Activated CD8-positive, alpha-beta memory T cell treated with anti-CD3 and anti-CD28 coated beads, Interleukin-2, amount 50 U/mL, for 4 hours (primary cell): ENCODE results near the gene ELAVL3.
A peak's percentile ranks its signal among the peaks of the same experiment; 100 is the strongest.
"Not testable (repeated sequence)": the region's sequence is repeated elsewhere in the genome, so short reads cannot be mapped to it uniquely, and the experiment has no call there.

ENCODE experiments used
- DNase-seq: peaks from one replicate; pipeline ENCODE4 v3.0.0-alpha.2; 2020

Gene ELAVL3

DNA sequence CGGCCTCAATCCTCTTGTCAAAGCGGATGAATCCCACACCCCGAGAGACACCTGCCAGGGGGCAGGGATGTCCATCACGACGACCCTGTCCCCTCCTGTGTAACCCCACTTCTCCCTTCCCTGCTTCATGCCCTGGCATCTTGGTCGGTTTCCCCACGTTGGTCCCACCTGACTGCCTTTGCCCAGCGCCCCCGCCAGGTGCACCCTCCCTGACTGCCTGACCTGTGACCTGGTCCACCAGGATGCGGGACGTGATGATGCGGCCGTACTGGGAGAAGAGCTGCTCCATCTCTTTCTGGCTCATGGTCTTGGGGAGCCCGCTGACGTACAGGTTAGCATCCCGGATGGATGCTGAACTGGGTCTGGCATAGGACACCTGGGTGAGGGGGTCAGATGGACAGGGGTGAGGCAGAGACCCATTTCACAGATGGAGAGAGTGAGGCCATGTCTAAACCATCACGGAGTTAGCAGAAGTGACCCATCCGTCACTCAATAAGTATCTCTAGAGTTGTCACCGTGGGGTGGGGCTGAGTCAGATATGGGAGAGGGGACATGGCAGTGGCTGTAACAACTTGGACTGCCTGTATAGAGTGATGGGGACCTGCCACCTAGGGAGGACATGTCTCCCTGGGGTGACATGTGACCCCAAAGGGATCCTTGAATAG is 22.5 kb downstream of the ELAVL3 start:
- DNase-seq: no peak

DNA sequence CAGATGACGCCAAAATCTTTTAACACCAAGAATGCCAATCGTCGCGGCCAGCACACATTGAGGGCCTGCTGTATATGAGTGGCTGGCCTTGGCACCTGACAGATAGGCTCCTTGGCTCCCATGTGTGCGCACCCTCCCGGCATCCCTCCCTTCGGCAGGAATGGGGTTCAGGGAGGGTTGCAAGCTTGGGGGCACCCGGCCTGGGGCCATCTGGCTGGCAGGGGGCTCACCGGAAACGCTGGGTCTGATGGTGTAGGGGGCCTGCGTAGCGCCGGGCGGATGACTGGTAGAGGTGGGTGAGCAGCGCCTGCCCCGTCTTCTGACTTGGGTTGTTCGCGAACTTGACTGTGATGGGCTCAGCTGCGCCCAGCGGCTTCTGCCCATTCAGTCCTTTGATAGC is 23.0 kb downstream of the ELAVL3 start:
- DNase-seq: no peak

DNA sequence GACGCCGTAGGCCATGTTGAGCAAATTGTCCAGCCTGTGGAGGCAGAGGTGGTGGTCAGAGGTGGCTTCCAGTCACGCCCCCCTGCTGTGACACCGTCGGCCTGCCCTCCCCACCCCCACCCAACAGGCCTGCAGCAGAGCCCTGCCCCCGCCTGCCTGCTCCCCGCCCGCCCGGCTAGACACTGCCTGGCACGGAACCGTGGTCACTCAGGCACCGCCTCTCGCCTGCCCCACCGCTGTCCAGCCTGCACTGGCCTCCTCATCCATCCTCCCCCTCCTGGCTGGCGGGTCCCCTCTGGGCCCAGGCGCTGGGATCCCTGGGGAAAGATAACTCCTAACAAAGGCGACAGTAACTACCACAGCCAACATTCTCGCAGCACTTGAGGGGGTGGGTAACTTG is 23.7 kb downstream of the ELAVL3 start:
- no peak for DNase-seq

DNA sequence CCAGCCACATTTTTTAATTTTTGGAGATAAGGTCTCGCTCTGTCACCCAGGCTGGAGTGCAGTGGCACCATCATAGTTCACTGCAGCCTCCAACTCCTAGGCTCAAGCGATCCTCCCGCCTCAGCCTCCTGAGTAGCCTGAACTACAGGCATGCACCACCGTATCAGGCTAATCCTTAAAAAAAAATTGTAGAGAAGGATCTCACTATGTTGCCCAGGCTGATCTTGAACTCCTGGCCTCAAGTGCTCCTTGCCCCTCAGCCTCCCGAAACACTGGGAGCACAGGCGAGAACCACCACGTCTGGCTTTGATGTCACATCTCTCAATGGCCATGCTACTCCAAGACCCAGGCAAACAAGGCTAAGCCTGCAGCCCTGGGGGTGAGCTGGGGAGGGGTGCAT is 24.2 kb downstream of the ELAVL3 start:
- DNase-seq: no peak

DNA sequence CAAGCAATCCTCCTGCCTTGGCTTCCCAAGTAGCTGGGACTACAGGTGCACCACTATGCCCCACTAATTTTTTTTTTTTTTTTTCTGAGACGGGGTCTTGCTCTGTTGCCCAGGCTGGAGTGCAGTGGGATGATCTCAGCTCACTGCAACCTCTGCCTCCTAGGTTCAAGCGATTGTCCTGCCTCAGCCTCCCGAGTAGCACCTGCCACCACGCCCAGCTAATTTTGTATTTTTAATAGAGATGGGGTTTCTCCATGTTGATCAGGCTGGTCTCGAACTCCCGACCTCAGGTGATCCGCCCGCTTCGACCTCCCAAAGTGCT is 25.7 kb downstream of the ELAVL3 start:
- DNase-seq: not testable (repeated sequence)

DNA sequence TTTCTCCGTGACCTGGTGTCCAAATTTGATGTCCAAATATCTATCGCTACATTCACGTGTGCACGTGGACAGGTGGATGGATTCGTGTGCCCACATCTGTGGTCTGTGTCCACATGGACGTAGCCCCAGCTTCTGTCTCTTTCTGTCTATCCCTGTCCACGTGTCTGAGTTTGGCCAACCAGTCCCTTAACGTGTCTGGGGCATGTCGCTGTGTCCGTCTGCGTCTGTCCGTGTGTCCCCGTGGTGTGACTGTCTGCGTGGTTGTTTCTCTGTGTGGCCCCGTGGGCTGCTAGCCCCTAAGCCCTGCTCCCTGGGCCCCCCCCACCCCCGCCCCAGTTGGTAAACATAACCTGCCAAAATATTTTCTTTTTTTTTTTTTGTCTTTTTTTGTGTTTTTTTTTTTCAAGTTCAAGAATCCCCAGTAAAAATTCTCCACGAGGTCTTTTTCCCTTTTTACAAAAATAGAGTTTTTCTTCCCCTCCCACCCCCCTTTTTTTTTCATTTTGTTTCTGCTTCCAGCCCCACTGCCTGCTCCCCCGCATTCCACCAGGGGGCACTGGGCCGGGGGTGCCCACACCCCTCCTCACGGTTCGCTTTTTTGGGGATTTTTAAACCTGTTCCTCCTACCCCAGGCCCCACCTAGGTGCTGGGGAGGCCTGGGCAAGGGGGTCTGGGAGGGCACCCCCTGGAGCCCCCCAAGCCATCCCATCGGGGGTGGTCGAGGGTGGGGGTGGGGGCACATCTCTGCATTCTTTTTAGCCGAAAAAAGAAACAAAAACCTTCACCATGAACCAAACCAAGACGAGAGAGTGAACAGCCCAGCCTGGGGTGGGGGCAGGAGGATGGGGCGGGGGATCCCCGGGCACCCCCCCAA is 27.1 kb downstream of the ELAVL3 start:
- DNase-seq: no peak

DNA sequence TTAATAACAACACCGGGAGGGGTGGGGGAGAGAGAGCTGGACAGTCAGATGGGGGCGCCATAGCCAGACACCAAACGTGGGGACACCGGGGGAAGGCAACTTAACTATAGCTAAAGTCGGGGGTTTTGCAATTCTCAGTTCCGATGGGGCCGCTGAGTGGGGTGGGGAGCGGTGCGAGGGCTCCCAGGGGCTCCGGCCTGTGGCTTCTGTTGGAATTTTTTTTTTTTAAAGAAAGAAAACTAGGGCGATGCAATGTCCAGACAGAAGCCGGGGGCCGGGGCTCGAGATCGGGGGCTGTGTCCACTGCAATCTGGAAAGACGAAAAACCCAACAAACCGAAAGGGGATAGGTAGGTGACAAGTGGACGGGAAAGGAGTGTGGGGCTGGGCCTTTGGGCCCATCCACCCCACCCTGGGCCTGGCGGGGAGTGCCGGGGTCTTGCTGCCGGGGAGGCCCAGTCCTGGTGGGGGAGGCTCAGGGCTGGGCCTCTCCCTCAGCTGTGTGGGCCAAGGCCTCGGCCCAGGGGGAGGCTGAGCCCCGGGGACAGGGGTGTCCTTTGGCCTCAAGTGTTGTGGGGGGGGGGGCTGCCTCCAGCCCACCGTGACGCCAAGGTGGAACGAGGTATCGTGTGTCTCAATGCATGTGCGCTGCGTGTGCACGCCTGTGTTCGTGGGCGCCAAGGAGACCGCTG is 28.1 kb downstream of the ELAVL3 start:
- no peak for DNase-seq

DNA sequence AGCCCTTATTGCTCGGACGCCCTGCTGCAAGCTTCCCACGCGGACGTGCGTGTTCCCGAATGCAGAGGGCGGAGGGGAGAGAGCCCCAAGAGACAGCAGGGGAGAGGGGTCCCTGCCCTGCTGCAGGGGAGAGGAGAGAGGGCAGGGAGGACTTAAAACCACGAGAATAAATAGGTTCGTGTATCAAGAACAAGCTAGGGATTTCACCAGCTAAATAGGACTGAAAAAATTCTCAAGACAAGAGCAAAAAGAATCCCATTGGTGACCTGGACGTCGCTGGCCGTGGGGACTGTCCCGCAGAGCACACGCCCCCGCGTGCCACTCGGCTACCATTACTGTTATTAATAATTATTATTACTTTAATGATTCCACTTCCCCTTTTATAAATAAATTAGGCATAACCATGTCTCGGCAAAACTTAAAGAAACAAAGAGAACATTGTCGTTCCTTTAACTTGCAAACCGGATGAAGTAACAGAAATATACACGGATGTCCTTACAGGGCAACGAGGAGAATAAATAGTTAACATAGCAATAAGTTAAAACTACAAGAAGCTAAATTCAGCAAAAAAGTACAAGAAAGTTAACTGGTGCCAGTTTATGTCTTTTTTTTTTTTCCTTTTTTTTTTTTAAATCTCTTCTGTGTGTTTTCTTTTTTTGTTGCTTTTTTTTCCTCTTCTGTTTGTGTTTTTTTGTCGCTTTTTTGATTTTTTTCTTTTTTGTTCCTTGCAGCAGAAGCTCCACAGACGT is 28.8 kb downstream of the ELAVL3 start:
- no peak for DNase-seq

DNA sequence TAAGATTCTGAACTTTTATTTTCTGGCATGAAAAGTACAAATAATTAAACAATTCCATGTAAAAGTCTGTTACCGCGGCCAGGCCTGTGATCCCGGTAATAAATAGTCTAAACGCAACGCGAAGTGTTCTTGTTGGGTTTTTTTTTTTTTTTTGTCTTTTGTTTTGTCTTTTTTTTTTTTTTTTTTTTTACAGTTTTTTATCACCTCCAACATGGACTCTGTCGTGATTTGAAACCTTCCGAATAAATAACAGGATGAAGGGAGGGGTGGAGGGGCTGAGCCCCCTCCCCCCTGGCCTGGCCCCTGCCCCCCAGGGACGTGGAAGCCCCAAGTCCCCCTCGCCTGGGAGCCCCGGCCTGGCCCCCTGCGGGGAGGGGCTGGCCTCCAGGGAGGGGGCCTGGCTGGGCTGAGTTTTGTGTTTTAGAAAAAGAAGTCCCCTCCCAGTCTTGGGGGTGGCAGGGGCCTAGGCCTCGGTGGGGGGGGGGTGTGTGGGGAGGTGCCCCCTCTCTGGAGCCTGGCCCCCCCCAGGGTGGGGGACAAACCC is 29.4 kb downstream of the ELAVL3 start:
- no peak for DNase-seq

DNA sequence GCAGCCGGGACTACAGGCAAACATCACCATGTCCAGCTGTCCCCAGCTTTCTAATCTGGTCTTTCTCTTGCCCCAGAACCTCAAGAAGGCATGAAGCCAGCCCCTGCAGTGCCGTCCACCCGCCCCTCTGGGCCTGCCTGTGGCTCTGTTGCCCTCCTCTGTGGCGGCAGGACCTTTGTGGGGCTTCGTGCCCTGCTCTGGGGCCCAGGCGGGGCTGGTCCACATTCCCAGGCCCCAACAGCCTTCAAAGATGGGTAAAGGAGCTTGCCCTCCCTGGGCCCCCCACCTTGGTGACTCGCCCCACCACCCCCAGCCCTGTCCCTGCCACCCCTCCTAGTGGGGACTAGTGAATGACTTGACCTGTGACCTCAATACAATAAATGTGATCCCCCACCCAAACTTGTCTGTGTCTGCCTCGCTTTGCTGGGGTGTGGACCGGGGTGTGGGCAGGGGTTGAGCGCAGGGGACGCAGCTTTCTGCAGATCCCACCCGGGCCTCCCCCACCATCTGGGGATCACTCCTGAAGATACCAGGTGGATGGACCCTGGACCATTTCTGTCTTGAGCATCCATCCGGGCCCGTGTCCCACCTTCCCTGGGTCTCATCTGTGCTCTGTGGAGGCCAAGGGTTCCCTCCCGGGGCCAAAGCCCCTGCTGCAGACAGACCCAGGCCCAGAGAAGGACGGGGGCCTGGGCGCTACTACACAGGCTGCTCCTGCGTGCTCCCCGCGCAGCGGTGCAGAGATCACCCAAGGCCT is 30.1 kb downstream of the ELAVL3 start:
- DNase-seq: no peak

DNA sequence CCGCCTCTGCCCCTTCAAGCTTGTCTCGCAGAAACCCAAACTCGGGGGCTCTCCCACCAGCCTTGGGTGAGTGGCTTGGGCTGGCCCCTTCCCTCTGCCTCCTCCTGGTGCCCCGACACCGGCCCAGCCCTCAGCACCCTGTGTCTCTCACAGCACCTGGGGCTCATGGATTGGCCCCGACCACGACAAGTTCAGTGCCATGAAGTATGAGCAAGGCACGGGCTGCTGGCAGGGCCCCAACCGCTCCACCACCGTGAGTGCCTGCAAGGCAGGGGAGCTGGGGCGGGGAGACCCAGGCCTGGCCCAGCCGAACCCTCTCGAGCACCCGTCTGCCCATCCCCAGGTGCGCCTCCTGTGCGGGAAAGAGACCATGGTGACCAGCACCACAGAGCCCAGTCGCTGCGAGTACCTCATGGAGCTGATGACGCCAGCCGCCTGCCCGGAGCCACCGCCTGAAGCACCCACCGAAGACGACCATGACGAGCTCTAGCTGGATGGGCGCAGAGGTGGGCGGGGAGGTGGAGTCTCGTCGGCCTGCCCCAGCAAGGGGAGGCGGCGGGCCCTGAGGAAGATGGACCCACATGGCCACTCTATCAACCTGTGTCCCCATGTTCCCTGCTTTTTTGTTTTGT is 31.8 kb downstream of the ELAVL3 start:
- DNase-seq: no peak

DNA sequence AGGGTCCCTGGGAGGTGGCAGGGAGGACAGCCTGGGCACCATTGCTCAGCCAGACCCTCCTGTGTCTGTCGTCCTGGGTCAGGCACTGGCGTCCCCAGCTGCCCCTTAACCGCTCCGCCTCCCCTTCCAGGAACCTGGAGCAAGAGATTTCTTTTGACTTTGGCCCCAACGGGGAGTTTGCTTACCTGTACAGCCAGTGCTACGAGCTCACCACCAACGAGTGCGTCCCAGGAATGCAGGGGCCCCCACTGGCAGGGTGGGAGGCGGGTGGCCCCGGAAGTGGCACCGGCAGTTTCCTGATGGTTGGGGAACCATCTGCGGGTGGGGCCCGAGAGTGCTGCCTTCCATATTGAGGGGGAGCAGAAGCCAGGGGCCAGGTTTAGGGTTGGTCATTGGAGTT is 32.4 kb downstream of the ELAVL3 start:
- DNase-seq: no peak

DNA sequence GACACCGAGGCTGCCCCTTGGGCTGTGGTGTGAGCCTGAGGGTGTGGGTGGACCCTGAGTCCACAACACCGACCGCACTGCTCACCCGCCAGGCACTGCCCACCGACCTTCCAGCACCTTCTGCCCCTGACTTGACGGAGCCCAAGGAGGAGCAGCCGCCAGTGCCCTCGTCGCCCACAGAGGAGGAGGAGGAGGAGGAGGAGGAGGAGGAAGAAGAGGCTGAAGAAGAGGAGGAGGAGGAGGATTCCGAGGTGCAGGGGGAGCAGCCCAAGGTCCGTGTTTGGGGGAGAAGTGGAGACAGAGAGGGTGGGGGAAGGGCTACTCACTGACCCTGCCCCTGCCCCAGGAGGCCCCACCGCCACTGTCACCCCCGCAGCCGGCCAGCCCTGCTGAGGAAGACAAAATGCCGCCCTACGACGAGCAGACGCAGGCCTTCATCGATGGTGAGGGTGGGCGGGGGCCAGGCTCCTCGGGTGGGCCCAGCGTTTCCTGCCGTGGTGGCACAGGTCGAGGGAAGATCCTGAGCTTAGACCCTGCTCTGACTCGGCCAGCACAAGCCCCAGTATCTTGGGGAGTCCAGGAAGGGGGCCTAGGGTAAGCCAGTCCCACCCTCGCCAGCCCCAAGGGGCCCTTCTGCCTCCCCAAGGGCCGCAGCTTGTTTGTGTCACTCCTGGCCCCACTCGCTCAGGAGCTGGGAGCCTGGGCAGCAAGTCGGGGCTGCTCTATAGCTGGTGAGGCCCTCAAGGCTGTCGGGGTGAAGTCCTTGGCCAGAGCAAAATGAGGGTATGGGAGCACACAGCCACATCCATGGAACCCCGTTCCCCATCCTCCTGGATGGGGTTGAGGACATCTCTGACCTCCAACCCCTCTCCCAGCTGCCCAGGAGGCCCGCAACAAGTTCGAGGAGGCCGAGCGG is 33.2 kb downstream of the ELAVL3 start:
- no peak for DNase-seq

DNA sequence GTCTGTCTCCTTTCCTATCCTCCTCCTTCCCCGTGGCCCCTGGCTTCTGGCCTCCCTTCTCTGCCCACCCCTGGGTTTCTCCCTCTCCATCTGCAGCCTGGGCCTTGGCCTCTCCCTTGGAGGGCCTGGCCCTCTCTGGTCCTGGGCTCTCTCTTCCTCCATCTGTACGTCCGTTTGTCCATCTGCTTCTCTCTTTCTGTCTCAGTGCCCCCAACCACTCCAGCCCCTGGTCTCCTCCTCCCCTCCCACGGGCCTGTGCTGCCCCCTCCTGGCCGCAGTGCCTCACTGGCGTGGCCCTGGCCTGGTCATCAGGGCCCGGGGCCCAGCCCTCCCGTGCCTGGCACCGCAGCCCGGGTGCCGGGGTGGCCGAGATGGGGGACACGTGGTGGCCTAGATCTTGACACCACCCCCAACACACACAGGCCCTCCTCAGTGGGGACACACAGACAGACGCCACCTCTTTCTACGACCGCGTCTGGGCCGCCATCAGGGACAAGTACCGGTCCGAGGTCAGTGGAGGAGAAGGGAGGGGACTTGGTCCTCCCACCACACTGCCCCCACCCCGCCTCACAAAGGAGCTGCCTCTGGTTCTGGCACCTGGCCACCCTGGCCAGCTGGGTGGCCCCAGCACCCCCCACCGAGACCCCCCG is 34.1 kb downstream of the ELAVL3 start:
- peak; percentile 52 for DNase-seq

DNA sequence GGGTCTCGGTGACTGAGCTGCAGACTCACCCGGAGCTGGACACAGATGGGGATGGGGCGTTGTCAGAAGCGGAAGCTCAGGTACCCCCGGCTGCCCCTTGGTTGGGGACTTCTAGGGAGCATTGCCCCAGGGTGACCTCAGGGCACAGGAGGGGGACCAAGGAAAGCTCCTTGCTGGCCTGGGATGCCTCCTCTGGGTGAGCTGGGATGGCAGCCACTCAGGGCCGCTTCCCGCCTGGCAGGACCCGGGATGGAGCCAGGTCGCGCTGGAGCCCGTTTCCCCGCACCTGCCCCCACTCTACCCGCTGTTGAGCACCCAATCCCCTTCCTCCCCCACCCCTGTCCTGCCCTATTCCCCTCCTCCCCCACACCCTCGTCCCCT is 34.6 kb downstream of the ELAVL3 start:
- no peak for DNase-seq

DNA sequence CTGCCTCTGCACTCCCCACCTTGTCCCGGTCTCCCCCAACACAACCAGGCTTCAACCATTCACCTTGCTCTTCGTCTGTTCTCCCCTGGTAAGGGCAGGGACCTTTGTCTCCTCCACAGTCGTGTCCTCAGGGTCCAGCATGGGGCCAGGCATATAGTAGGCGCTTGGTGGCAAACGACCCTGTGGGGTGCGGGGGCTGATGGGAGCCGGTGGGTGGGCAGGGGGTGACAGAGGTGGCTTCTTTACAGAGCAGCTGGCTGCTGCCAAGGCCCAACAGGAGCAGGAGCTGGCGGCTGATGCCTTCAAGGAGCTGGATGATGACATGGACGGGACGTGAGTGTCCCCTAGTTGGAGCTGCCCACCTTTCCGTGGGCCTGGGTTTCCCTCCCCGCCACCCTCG is 35.7 kb downstream of the ELAVL3 start:
- DNase-seq: no peak

DNA sequence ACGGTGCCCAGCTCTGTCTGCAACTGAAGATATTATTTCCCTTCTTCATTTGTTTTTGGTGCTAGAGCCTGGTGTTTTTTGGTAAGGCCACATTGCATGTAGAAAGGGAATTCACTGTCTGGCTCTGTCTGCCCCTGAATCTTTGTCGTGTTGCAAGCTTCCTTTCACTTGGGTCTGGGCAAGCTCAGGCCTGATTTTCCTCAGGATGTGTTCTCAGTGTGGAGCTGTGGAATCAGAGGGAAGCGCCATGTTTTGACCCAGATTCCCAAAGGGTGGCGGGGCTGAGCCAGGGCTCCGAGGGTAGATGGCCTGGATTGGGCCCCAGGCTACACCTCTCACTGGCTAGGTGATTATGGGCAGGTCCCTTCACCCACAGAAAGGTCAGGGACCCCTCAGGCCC is 36.8 kb downstream of the ELAVL3 start:
- no peak for DNase-seq

DNA sequence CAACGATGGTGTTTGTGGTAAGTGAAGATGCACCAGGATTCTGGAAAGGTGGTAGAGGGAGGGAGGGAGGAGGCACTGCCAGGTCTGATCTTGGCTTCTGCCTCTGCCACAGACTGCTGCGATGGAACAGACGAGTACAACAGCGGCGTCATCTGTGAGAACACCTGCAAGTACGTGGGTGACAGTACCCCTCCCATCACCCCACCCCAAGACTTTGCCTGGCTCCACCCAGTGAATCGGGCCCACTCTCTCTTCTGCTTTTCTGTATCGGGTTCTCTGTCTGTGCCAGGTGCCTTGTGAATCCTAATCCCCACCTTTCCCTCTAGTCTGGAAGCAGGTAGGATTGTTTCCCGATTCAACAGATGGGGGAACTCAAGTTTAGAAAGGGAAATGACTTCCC is 42.9 kb downstream of the ELAVL3 start:
- no peak for DNase-seq

DNA sequence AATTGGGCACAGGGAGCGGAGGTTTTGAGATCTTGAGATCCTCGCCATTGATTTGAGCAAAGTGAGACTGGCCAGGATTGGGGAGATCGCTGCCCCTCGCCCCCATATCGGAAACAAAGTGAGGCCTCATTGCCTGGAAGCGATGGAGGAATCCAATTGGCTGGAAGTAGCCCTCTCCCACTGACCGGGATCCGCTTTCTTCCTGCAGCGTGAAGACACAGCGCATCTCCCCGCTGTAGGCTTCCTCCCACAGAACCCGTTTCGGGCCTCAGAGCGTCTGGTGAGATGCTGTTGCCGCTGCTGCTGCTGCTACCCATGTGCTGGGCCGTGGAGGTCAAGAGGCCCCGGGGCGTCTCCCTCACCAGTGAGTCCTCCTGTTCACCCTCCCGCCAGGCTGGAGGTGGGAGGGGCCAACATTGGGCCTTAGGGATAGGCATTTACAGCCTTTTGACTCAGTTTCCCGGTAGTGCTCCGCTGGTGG is 45.0 kb downstream of the ELAVL3 start:
- no peak for DNase-seq
